ENCODE measurements around the gene ALDH1A1.
"Not testable (repeated sequence)": the region's sequence is repeated elsewhere in the genome, so short reads cannot be mapped to it uniquely, and the experiment has no call there.

The ALDH1A1 gene

DNA sequence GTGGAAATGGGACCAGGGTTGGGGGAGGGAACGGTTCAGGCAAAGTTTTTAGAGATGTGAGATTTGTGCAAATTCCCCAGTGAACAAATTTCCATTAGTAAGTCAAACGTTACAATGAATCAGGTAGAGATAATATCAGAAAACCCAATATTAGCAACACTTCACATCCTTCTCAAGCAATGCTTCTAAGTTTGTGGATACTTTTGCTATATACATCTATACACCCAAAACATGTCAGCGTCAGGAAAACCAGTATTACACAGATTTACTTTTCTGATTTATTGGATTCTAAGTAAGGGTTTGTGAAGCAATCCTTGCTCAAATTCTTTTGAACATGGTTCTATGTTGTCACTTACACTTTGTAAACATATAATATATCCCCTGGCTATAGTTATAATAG lies 6.5 kb downstream of the ALDH1A1 start:
- no peak for DNase-seq (ENCODE audit: low read depth, low spot score)
- H3K27ac ChIP-seq: no peak overlapping the region

DNA sequence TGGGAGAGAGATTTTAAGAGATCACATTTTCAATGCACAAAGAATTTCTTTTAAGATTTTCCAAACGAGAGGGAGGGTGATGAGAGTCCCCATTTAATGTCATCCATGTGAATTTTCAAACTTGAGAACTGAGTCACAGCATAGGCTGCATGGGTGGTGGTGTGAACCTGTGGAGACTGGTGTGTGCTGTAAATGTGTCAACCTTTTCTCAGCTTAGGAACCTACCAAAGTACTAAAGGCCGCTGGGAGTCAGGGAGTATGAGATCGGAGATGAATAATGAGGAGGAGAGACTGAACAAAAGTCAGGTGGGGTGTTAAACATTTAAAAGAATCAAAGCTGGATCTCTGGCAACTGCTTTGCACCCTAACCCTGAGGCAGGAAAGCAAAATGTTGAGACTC lies 7.5 kb downstream of the ALDH1A1 start:
- H3K27ac ChIP-seq: no peak overlapping the region
- DNase-seq (ENCODE audit: low read depth, low spot score): no peak

- no peak overlapping the region for H3K27ac ChIP-seq
- DNase-seq (ENCODE audit: low read depth, low spot score): no peak
Observed at GRCh38 chr9:72943844-72944462, 8.9 kb downstream of the ALDH1A1 start.

GRCh38 chr9:72942451-72942850 lies 10.4 kb downstream of the ALDH1A1 start:
- no peak overlapping the region for H3K27ac ChIP-seq
- no peak for DNase-seq (ENCODE audit: low read depth, low spot score)

DNA sequence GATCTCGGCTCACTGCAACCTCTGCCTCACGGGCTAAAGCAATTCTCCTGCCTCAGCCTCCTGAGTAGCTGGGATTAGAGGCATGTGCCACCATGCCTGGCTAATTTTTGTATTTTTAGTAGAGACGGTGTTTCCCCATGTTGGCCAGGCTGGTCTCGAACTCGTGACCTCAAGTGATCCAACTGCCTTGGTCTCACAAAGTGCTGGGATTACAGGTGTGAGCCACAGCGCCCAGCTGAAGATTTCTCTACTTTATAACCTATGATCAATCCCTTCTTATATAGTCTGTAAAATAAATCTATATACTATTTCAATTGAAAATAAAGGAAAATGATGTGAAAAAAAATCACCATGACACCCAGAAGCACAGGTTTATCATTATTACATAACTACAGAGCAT lies 13.3 kb downstream of the ALDH1A1 start:
- DNase-seq (ENCODE audit: low read depth, low spot score); H3K27ac ChIP-seq: not testable (repeated sequence)

- H3K27ac ChIP-seq: no peak overlapping the region
- no peak for DNase-seq (ENCODE audit: low read depth, low spot score)
Observed at GRCh38 chr9:72937545-72937944, 15.3 kb downstream of the ALDH1A1 start.

DNA sequence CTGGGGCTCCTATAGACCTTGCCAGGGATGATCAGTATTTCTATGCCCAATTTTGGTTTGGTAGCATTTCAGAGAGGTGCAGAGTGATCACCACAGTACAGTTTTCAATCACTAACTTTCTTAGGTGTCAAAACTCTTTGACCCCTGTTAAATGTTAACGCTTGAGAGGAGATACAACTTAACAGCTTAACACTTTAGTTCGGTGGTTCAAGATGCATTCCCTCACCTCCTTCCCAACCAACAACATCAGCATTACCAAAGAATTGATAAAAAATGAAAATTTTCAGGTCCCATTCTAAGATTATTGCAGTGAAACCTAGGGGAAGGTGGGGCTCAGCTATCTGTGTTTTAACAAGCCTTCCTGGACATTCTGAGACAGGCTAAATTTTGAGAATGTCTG lies 16.2 kb downstream of the ALDH1A1 start:
- no peak overlapping the region for H3K27ac ChIP-seq

GRCh38 chr9:72936266-72936665 lies 16.6 kb downstream of the ALDH1A1 start:
- no peak for DNase-seq (ENCODE audit: low read depth, low spot score)
- no peak overlapping the region for H3K27ac ChIP-seq

More for the DNA sequence above, 16.2 kb downstream of the ALDH1A1 start:
- DNase-seq (ENCODE audit: low read depth, low spot score): no peak

- H3K27ac ChIP-seq: no peak overlapping the region
- no peak for DNase-seq (ENCODE audit: low read depth, low spot score)
Observed at GRCh38 chr9:72935595-72935994, 17.3 kb downstream of the ALDH1A1 start.

GRCh38 chr9:72933730-72934665 lies 18.9 kb downstream of the ALDH1A1 start:
- H3K27ac ChIP-seq: no peak overlapping the region
- DNase-seq (ENCODE audit: low read depth, low spot score): no peak

- H3K27ac ChIP-seq: no peak overlapping the region
- DNase-seq (ENCODE audit: low read depth, low spot score): no peak
Observed at GRCh38 chr9:72932619-72933018, 20.2 kb downstream of the ALDH1A1 start.

DNA sequence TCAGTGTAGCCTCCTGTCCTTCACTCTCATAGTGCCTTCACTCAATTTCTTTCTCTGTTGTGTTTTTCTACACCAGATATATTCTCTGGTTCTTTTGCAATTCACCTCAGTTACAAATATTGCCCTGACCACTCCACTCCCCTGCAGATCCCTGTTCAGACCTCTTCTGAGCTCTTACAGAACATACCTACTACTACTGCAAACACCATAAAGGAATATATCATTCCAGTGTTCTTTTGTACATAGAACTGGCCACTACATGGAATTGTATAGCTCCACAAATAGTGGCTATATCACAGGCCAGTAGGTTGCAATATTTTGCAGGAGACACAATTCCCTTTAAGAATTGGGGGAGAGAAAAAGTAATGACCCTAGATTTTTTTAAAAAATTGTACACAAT lies 21.0 kb downstream of the ALDH1A1 start:
- H3K27ac ChIP-seq: no peak overlapping the region
- no peak for DNase-seq (ENCODE audit: low read depth, low spot score)

DNA sequence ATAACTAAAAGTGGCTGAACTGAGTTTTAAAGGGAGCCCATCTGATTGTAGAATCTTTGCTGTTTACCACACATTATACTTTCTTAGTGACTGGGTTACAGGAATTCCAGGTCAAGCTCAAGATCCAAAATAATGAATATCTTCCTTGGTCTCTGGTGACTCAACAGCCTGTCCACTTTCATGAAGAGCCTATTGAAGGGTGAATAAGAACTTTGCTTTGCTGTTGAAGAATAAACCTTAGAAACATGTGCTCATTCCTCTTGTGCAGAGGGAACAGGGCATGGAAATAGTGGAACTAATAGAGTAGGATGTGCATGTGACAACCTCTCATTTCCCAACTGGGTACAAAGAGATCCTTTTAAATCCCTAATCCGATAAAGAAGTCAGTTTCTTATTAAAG lies 21.4 kb downstream of the ALDH1A1 start:
- DNase-seq (ENCODE audit: low read depth, low spot score): no peak
- H3K27ac ChIP-seq: no peak overlapping the region

GRCh38 chr9:72930828-72931227 lies 22.0 kb downstream of the ALDH1A1 start:
- H3K27ac ChIP-seq: no peak overlapping the region
- DNase-seq (ENCODE audit: low read depth, low spot score): no peak

DNA sequence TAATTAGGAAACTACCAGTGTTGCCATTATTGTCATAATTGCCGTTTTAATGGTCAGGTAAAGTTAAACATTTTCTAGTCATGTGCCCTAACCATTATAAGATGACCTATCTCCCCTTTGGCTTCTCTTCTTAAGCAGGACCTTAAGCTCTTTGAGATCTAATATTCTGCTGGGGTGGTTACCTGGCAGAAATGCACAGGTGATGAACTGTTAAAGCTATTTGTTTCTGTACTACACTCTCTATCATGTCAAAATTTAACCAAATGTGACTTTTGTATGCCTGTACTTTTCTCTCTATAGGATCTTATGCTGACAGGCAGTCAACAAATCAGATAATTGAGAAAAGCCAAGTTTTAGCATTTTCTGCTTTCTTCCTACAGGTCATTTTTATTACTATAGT lies 23.3 kb downstream of the ALDH1A1 start:
- no peak overlapping the region for H3K27ac ChIP-seq
- no peak for DNase-seq (ENCODE audit: low read depth, low spot score)

DNA sequence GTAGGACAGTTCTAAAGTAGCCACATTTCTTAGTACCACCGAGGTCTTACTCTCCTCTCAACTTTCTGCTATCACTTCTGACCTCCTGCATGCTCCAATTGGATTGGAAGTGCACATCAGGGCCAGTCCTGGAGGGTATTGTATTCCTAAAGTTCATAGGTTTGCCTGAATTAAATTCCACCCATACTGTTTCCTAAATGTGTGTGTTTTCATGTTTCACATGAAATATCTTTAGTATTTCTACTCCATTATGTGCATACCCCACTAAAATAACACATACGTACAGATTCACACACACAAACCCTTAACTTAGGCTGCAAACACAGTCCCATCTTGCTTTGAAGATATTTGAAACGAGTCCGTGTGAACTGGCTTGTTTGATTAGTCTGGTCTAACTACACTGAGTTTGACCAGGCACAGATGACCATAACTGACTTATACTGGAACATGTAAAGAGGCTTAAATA lies 24.8 kb downstream of the ALDH1A1 start:
- DNase-seq (ENCODE audit: low read depth, low spot score): no peak
- no peak overlapping the region for H3K27ac ChIP-seq

- no peak overlapping the region for H3K27ac ChIP-seq
- no peak for DNase-seq (ENCODE audit: low read depth, low spot score)
Observed at GRCh38 chr9:72926506-72926905, 26.3 kb downstream of the ALDH1A1 start.

GRCh38 chr9:72925891-72926290 lies 27.0 kb downstream of the ALDH1A1 start:
- H3K27ac ChIP-seq: no peak overlapping the region
- DNase-seq (ENCODE audit: low read depth, low spot score): no peak

- peak; percentile 27 for DNase-seq (ENCODE audit: low read depth, low spot score)
- peak overlapping the region; percentile 5 for H3K27ac ChIP-seq
Observed at GRCh38 chr9:72925126-72925789, 27.6 kb downstream of the ALDH1A1 start.

- peak; percentile 14 for DNase-seq (ENCODE audit: low read depth, low spot score)
- no peak overlapping the region for H3K27ac ChIP-seq
Observed at GRCh38 chr9:72924154-72924790, 28.6 kb downstream of the ALDH1A1 start.

- DNase-seq (ENCODE audit: low read depth, low spot score): no peak
- H3K27ac ChIP-seq: no peak overlapping the region
Observed at GRCh38 chr9:72923077-72923476, 29.8 kb downstream of the ALDH1A1 start.

Measured in epithelial cell of prostate (primary cell).